ENCODE results near the gene STON2. TPM values are rescaled to one million over a fixed set of nuclear protein-coding genes. Genes with fewer than 3 reads are reported as not detected.
"Not testable (repeated sequence)": the region's sequence is repeated elsewhere in the genome, so short reads cannot be mapped to it uniquely, and the experiment has no call there.

The STON2 gene
- total RNA-seq, 1 donor from 2014 or later = 12.0 TPM

GRCh38 chr14:81392052-81392451 lies 8.1 kb downstream of the STON2 start:
- no peak for ATAC-seq (ENCODE audit: poor library complexity)
- intact Hi-C loops (cut with DNase I) = no loop called here
- no peak for DNase-seq

GRCh38 chr14:81390696-81391095 lies 9.4 kb downstream of the STON2 start:
- ATAC-seq (ENCODE audit: poor library complexity) (peak; percentile 53), DNase-seq (peak; percentile 49)
- intact Hi-C loops (cut with DNase I) = no loop called here

- DNase-seq = no peak
- intact Hi-C loops (cut with DNase I) = no loop called here
- ATAC-seq (ENCODE audit: poor library complexity) = no peak
Observed at GRCh38 chr14:81388336-81388735, 11.8 kb downstream of the STON2 start.

GRCh38 chr14:81386290-81386745 lies 13.8 kb downstream of the STON2 start:
- DNase-seq = no peak
- intact Hi-C loops (cut with DNase I) = no loop called here

GRCh38 chr14:81385886-81386285 lies 14.2 kb downstream of the STON2 start:
- ATAC-seq (ENCODE audit: poor library complexity) = no peak
- intact Hi-C loops (cut with DNase I) = no loop called here
- DNase-seq = no peak

More at GRCh38 chr14:81386290-81386745, 13.8 kb downstream of the STON2 start:
- ATAC-seq (ENCODE audit: poor library complexity) = no peak

GRCh38 chr14:81385419-81385818 lies 14.7 kb downstream of the STON2 start:
- intact Hi-C loops (cut with DNase I) = no loop called here
- ATAC-seq (ENCODE audit: poor library complexity) (no peak), DNase-seq (no peak)

GRCh38 chr14:81384900-81385299 lies 15.2 kb downstream of the STON2 start:
- ATAC-seq (ENCODE audit: poor library complexity) (peak; percentile 87), DNase-seq (no peak)
- intact Hi-C loops (cut with DNase I) = no loop called here

GRCh38 chr14:81382517-81383225 lies 17.5 kb downstream of the STON2 start:
- intact Hi-C loops (cut with DNase I) = no loop called here
- no peak for DNase-seq
- ATAC-seq (ENCODE audit: poor library complexity) = no peak

- DNase-seq; intact Hi-C loops (cut with DNase I): not testable (repeated sequence)
Observed at GRCh38 chr14:81380009-81380408, 20.1 kb downstream of the STON2 start.

GRCh38 chr14:81371802-81372201 lies 28.3 kb downstream of the STON2 start:
- ATAC-seq (ENCODE audit: poor library complexity) = no peak
- no peak for DNase-seq
- intact Hi-C loops (cut with DNase I) = no loop called here

More at GRCh38 chr14:81380009-81380408, 20.1 kb downstream of the STON2 start:
- ATAC-seq (ENCODE audit: poor library complexity) = not testable (repeated sequence)

- ATAC-seq (ENCODE audit: poor library complexity) (no peak), DNase-seq (no peak)
- intact Hi-C loops (cut with DNase I) = no loop called here
Observed at GRCh38 chr14:81367563-81367962, 32.6 kb downstream of the STON2 start.

GRCh38 chr14:81366884-81367283 lies 33.2 kb downstream of the STON2 start:
- no peak for ATAC-seq (ENCODE audit: poor library complexity)
- DNase-seq = no peak
- intact Hi-C loops (cut with DNase I) = no loop called here

GRCh38 chr14:81366214-81366613 lies 33.9 kb downstream of the STON2 start:
- DNase-seq (no peak), ATAC-seq (ENCODE audit: poor library complexity) (no peak)
- intact Hi-C loops (cut with DNase I) = no loop called here

- DNase-seq (no peak), ATAC-seq (ENCODE audit: poor library complexity) (no peak)
- intact Hi-C loops (cut with DNase I) = no loop called here
Observed at GRCh38 chr14:81363746-81364378, 36.3 kb downstream of the STON2 start.

- intact Hi-C loops (cut with DNase I) = no loop called here
- DNase-seq (no peak), ATAC-seq (ENCODE audit: poor library complexity) (no peak)
Observed at GRCh38 chr14:81353691-81354323, 46.3 kb downstream of the STON2 start.

- DNase-seq (no peak), ATAC-seq (ENCODE audit: poor library complexity) (no peak)
- intact Hi-C loops (cut with DNase I) = no loop called here
Observed at GRCh38 chr14:81352413-81352812, 47.7 kb downstream of the STON2 start.

- ATAC-seq (ENCODE audit: poor library complexity) (no peak), DNase-seq (no peak)
- intact Hi-C loops (cut with DNase I) = no loop called here
Observed at GRCh38 chr14:81351205-81351604, 48.9 kb downstream of the STON2 start.

GRCh38 chr14:81350344-81351130 lies 49.6 kb downstream of the STON2 start:
- intact Hi-C loops (cut with DNase I) = no loop called here
- DNase-seq = no peak
- peak; percentile 22 for ATAC-seq (ENCODE audit: poor library complexity)

GRCh38 chr14:81348061-81348460 lies 52.1 kb downstream of the STON2 start:
- DNase-seq (no peak), ATAC-seq (ENCODE audit: poor library complexity) (no peak)
- intact Hi-C loops (cut with DNase I) = no loop called here
